CD4-positive, alpha-beta T cell treated with Interleukin-17A for 1 hour (primary cell): Measurements from ENCODE around the gene MAMDC4.

Experiments used
- DNase-seq: peaks from one replicate; pipeline ENCODE4 v3.0.0-alpha.2; 2020

The MAMDC4 gene

GRCh38 chr9:136849960-136850865 is 1.9 kb upstream of the MAMDC4 start:
- DNase-seq = no peak

- DNase-seq = no peak
These were observed 1.0 kb upstream of the MAMDC4 start for GRCh38 chr9:136850866-136851775.

DNA sequence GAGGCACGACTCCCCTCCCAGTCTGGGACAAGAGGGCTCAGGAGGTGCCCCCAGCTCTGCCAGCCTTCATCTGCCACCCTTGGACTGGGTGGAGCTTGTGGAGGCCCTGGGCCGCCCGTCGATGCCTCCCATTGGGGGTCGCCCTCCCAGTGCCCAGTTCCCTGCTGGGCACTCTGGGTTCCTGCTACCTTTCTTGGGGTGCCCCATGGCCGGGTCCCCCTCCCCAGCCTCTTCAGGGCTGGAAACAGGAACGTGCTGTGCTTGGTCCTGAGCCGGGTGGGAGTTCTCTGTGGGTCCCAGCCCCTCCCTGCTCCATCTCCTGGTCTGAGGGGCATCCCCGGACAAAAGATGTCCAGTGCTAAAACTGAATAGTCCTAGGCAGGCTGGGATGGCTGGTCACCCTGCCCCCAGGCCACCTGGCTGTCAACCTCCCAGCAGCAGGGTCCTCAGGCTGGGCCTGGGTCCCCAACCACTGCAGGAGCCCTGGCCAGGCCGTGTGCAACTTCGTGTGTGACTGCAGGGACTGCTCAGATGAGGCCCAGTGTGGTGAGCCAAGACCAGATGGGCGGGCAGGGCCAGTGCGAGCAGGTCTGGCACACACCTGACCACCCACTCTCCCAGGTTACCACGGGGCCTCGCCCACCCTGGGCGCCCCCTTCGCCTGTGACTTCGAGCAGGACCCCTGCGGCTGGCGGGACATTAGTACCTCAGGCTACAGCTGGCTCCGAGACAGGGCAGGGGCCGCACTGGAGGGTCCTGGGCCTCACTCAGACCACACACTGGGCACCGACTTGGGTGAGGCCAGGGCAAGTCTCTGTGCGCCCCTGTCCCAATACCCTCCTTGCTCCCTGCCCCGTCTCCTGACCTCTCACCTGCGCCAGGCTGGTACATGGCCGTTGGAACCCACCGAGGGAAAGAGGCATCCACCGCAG is 784 bp downstream of the MAMDC4 start:
- no peak for DNase-seq

- no peak for DNase-seq
These were observed 1.5 kb downstream of the MAMDC4 start for GRCh38 chr9:136853596-136854112.

- no peak for DNase-seq
These were observed 2.1 kb downstream of the MAMDC4 start for GRCh38 chr9:136854113-136854841.

DNA sequence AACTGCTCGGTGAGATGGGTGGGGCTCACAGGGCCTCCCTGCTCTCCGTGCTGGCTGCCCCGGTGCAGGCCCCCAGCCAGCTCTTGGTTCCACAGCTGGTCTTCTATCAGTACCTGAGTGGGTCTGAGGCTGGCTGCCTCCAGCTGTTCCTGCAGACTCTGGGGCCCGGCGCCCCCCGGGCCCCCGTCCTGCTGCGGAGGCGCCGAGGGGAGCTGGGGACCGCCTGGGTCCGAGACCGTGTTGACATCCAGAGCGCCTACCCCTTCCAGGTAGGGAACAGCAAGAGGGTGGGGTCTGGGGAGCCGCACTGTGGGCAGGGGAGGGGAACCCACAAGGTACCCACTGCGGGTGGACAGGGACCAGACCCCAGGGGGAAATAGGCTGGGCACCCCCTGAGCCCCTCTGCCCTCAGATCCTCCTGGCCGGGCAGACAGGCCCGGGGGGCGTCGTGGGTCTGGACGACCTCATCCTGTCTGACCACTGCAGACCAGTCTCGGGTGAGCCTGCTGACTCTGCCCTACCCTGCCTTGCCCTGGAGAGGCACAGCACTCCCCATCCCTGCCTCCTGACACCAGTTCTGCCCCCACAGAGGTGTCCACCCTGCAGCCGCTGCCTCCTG is 2.8 kb downstream of the MAMDC4 start:
- no peak for DNase-seq

DNA sequence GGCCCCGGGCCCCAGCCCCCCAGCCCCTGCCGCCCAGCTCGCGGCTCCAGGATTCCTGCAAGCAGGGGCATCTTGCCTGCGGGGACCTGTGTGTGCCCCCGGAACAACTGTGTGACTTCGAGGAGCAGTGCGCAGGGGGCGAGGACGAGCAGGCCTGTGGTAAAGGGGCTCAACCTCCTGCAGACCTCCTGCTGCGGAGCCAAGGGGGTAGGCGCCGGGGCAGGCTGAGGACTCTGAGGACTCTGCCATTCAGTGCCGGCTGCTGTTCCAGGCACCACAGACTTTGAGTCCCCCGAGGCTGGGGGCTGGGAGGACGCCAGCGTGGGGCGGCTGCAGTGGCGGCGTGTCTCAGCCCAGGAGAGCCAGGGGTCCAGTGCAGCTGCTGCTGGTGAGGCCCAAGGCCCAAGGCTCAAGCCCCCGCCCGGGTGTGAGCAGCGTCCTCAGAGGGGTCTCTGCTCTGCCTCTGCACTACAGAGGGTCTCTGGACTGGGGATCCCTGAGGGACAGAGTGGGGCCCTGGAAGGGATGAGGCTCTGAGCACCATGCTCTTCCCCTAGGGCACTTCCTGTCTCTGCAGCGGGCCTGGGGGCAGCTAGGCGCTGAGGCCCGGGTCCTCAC is 3.4 kb downstream of the MAMDC4 start:
- DNase-seq = no peak

DNA sequence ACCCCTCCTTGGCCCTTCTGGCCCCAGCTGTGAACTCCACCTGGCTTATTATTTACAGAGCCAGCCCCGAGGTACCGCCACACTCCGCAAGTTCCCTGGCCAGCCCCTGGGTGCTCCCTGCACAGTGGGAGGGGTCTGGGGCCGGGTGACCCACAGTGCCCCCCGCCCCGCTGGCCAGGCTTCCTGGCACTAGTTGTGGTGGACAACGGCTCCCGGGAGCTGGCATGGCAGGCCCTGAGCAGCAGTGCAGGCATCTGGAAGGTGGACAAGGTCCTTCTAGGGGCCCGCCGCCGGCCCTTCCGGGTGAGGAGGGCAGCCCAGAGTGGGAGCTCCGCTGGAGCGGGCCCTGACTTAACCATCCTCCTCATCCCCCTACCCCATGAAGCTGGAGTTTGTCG is 3.9 kb downstream of the MAMDC4 start:
- no peak for DNase-seq

DNA sequence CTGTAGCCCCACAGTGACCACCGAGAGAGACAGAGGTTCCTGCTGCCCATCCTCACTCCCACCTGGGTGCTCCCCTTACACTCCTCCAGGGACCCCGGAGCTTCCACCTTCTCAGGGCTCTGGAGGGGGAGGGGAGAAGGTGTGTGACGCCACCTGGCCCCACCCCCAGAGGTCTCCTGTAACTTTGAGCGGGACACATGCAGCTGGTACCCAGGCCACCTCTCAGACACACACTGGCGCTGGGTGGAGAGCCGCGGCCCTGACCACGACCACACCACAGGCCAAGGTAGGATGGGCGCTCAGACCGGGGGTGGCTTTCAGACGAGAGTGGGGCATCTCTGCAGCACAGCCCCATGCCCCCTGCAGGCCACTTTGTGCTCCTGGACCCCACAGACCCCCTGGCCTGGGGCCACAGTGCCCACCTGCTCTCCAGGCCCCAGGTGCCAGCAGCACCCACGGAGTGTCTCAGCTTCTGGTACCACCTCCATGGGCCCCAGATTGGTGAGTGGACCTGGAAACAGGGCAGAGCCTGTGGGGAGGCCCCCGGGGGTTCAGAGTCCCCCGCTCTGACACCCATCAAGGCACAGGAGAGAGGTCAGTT is 4.5 kb downstream of the MAMDC4 start:
- DNase-seq = no peak

- DNase-seq = no peak
These were observed 5.0 kb downstream of the MAMDC4 start for GRCh38 chr9:136857166-136857565.

DNA sequence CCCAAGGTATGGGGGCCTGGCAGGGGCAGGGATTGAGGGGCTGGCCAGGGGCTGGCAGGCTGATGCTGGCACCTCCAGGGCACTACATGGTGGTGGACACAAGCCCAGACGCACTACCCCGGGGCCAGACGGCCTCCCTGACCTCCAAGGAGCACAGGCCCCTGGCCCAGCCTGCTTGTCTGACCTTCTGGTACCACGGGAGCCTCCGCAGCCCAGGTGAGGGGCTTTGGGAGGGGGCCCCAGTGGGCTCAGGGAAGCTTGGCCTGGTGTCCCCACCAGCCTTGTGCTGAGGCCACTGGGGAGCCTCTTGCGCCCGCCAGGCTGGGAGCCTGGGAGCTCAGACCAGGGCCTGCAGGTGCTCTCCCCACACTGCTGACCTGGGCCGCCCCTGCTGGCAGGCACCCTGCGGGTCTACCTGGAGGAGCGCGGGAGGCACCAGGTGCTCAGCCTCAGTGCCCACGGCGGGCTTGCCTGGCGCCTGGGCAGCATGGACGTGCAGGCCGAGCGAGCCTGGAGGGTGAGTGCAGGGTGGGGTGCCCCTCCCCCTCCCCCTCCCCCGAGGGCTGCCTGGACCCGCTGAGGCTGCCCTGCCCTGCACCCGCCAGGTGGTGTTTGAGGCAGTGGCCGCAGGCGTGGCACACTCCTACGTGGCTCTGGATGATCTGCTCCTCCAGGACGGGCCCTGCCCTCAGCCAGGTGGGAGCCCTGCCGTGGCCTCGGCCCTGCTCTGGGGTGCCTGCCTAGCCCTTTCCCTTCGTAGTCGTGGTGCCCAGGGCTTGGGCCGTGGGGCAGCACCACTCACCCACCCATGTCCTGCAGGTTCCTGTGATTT is 5.7 kb downstream of the MAMDC4 start:
- no peak for DNase-seq

DNA sequence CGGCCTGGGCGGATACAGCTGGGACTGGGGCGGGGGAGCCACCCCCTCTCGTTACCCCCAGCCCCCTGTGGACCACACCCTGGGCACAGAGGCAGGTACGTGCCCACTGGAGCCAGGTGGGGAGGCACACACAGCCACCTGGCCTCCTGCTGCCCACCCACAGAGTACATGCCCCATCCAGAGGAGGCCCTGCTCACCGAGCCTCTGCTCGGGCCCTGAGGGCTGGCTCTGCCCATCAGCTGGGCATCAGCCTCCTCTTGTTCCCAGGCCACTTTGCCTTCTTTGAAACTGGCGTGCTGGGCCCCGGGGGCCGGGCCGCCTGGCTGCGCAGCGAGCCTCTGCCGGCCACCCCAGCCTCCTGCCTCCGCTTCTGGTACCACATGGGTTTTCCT is 6.3 kb downstream of the MAMDC4 start:
- DNase-seq = no peak

- DNase-seq = no peak
These were observed 7.0 kb downstream of the MAMDC4 start for GRCh38 chr9:136858844-136859757.

DNA sequence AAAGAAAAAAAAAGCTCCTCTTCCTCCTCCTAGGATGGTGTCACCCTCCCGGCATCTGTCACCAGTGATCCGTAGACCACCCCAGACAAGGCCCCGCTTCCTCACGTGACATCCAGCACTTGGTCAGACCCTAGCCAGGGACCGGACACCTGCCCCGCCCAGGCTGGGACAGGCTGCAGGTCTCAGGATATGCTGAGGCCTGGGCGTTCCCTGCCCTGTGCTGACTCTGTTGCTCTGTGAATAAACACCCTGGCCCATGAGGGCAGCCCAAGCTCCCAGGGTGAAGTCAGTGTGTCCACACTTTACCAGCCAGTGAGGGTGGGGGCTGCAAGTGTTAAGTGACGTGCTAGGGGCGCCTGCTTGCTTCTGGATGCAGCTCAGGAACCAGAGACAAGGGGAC is 8.4 kb downstream of the MAMDC4 start:
- DNase-seq = no peak

DNA sequence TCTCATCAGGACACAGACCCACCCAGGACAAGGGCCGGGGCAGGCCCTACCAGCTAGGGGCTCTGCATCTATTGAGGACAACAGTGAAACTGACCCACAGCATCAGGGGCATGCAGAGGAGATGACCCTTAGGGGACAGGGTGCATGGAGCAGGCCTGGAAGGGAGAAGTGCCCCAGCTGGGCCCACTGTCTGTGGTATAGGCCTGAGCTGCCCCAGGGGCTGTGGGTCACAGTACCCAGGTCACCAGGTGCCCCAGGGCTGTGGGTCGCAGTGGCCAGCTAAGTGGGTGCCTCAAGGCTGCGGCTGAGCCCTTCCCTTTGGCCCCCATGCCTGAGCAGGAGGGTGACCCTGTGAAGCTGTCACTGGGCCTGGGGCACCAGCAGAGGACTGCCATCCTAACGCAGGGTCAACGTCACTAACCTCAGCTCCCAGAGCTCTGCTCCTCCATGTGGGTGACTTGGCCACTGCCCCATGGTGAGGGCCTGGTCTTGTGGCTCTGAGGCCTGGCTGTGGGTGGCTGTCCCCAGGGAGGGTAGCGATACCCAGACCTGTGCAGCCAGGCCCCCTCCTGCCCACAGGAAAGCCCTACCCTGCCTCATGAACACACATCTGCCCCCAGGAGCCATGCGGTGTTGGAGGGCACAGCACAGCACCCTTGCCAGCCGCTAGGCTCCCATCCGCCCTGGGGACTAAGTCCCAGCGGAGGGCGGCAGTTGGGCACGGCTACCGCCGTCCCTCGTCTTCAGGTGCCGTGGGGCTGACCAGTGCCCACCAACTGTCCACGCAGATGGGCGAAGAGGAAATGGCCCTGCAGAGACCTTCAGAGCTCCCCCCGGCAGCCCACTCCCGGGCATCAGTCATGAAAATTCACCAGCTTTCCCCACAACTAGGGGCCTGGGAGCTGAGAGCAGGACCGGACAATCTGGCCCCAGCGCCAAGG is 9.1 kb downstream of the MAMDC4 start:
- DNase-seq = no peak

- DNase-seq = no peak
These were observed 9.8 kb downstream of the MAMDC4 start for GRCh38 chr9:136861874-136862457.
